ENCODE data around the gene GRPEL1. TPM values are rescaled to one million over a fixed set of nuclear protein-coding genes. Genes with fewer than 3 reads are reported as not detected.

The GRPEL1 gene
- total and polyA plus RNA-seq, 2 of the 13 experiments (the other 11 are each of a cell fraction or from before 2014, with no cell fraction given) = 32.3 to 141 TPM

DNA sequence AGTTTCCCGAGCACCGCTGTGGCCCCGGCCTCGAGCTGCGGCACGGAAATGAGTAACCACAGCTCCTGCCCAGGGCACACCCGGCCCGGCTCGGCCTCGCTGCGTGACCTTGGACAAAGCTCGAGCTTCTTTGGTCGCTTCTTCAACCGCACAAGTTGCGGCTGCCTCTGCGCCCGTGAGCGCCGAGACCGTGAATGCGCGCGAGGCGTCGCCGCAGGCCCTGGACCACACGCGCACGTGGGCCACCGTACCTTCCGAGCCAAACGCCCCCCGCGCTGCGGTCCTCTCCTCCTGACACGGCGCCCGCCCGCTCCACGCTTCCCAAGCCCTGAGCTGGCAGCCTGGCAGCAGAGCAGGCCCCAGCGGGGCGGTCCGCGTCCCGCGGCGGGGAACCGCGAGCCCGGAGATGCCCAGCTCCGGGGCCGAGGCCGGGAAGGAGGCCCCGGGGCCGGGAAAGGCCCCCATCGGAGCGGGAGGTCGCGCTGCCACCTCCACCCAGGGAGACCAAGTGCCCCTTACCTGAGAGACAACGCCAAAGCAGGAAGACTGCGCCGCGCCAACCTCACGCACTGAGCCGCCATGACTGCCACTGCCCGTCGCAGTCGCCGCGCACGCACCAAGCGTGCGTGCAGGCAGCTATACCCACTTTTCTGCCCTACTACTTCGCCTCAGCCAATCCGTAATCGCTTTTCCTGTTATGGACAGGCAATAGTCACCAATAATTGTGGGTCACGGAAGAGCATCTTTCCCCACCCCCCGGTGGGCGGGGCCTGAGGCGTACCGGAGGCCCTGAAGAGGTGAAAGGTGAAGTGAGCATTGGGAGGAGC lies at the start of gene GRPEL1 (continued):
- no peak for TF ChIP-seq GRHL1 (CRISPR knock-in tag; conservative IDR thresholded peaks at IDR 0.05)
- TF ChIP-seq, protein P1, sequence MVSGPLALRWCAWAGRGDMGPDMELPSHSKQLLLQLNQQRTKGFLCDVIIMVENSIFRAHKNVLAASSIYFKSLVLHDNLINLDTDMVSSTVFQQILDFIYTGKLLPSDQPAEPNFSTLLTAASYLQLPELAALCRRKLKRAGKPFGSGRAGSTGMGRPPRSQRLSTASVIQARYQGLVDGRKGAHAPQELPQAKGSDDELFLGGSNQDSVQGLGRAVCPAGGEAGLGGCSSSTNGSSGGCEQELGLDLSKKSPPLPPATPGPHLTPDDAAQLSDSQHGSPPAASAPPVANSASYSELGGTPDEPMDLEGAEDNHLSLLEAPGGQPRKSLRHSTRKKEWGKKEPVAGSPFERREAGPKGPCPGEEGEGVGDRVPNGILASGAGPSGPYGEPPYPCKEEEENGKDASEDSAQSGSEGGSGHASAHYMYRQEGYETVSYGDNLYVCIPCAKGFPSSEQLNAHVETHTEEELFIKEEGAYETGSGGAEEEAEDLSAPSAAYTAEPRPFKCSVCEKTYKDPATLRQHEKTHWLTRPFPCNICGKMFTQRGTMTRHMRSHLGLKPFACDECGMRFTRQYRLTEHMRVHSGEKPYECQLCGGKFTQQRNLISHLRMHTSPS (CRISPR knock-in tag; IDR thresholded peaks at IDR 0.05; ENCODE audit: low read depth) = peak; percentile 8; the same call in 1 of the 2 replicates
- TF ChIP-seq TEAD3 (CRISPR knock-in tag; optimal IDR thresholded peaks at IDR 0.05; ENCODE audit: borderline replicate concordance) = peak; percentile 29
- TF ChIP-seq SKIL (CRISPR knock-in tag; IDR thresholded peaks at IDR 0.05; ENCODE audit: borderline replicate concordance) = no peak
- peak; percentile 86 for TF ChIP-seq ZNF709 (CRISPR knock-in tag; IDR thresholded peaks at IDR 0.05)
- TF ChIP-seq LBX2 (CRISPR knock-in tag; IDR thresholded peaks at IDR 0.05; ENCODE audit: borderline replicate concordance) = peak; percentile 84
- 0 out of 2 replicates have a peak, but pooled peaks have one; percentile 16 for TF ChIP-seq RELA (CRISPR knock-in tag; IDR thresholded peaks at IDR 0.05)
- TF ChIP-seq, protein P2, sequence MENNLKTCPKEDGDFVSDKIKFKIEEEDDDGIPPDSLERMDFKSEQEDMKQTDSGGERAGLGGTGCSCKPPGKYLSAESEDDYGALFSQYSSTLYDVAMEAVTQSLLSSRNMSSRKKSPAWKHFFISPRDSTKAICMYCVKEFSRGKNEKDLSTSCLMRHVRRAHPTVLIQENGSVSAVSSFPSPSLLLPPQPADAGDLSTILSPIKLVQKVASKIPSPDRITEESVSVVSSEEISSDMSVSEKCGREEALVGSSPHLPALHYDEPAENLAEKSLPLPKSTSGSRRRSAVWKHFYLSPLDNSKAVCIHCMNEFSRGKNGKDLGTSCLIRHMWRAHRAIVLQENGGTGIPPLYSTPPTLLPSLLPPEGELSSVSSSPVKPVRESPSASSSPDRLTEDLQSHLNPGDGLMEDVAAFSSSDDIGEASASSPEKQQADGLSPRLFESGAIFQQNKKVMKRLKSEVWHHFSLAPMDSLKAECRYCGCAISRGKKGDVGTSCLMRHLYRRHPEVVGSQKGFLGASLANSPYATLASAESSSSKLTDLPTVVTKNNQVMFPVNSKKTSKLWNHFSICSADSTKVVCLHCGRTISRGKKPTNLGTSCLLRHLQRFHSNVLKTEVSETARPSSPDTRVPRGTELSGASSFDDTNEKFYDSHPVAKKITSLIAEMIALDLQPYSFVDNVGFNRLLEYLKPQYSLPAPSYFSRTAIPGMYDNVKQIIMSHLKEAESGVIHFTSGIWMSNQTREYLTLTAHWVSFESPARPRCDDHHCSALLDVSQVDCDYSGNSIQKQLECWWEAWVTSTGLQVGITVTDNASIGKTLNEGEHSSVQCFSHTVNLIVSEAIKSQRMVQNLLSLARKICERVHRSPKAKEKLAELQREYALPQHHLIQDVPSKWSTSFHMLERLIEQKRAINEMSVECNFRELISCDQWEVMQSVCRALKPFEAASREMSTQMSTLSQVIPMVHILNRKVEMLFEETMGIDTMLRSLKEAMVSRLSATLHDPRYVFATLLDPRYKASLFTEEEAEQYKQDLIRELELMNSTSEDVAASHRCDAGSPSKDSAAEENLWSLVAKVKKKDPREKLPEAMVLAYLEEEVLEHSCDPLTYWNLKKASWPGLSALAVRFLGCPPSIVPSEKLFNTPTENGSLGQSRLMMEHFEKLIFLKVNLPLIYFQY (CRISPR knock-in tag; IDR thresholded peaks at IDR 0.05; ENCODE audit: borderline replicate concordance) = peak; percentile 33; the same call in 1 of the 2 replicates
- TF ChIP-seq, protein P3, sequence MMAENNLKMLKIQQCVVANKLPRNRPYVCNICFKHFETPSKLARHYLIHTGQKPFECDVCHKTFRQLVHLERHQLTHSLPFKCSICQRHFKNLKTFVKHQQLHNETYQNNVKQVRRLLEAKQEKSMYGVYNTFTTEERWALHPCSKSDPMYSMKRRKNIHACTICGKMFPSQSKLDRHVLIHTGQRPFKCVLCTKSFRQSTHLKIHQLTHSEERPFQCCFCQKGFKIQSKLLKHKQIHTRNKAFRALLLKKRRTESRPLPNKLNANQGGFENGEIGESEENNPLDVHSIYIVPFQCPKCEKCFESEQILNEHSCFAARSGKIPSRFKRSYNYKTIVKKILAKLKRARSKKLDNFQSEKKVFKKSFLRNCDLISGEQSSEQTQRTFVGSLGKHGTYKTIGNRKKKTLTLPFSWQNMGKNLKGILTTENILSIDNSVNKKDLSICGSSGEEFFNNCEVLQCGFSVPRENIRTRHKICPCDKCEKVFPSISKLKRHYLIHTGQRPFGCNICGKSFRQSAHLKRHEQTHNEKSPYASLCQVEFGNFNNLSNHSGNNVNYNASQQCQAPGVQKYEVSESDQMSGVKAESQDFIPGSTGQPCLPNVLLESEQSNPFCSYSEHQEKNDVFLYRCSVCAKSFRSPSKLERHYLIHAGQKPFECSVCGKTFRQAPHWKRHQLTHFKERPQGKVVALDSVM (CRISPR knock-in tag; IDR thresholded peaks at IDR 0.05) = no peak
- no peak for TF ChIP-seq SRSF4 (IDR thresholded peaks at IDR 0.05; ENCODE audit: low read depth, low read length, poor library complexity, severe bottlenecking)
- TF ChIP-seq, protein P4, sequence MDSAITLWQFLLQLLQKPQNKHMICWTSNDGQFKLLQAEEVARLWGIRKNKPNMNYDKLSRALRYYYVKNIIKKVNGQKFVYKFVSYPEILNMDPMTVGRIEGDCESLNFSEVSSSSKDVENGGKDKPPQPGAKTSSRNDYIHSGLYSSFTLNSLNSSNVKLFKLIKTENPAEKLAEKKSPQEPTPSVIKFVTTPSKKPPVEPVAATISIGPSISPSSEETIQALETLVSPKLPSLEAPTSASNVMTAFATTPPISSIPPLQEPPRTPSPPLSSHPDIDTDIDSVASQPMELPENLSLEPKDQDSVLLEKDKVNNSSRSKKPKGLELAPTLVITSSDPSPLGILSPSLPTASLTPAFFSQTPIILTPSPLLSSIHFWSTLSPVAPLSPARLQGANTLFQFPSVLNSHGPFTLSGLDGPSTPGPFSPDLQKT (CRISPR knock-in tag; IDR thresholded peaks at IDR 0.05; ENCODE audit: borderline replicate concordance) = no peak
- no peak for TF ChIP-seq XRCC5 (optimal IDR thresholded peaks at IDR 0.05; ENCODE audit: low read length)

Measured in HepG2 (cell line).